Lung microvascular endothelial cell (primary cell): Measurements from ENCODE around the gene YY1. TPM values are rescaled to one million over a fixed set of nuclear protein-coding genes. Genes with fewer than 3 reads are reported as not detected.
"Not testable (repeated sequence)": the region's sequence is repeated elsewhere in the genome, so short reads cannot be mapped to it uniquely, and the experiment has no call there.

Source experiments
- DNase-seq, 2 donors: peaks; one replicate each; pipeline versions ENCODE4 v3.0.0 to v3.0.0-alpha.2; 2010; ENCODE audit warnings: low read depth in 2 of 2
- total RNA-seq: library from RNA; depleted of rRNA; stranded (reverse); fragments of >200 nt; gene quantifications from 2 replicates; pipeline ENCODE4 v1.2.1, GENCODE V29; 2014

YY1 gene
- total RNA-seq, 1 donor from 2014 or later: 39.3 TPM

DNA sequence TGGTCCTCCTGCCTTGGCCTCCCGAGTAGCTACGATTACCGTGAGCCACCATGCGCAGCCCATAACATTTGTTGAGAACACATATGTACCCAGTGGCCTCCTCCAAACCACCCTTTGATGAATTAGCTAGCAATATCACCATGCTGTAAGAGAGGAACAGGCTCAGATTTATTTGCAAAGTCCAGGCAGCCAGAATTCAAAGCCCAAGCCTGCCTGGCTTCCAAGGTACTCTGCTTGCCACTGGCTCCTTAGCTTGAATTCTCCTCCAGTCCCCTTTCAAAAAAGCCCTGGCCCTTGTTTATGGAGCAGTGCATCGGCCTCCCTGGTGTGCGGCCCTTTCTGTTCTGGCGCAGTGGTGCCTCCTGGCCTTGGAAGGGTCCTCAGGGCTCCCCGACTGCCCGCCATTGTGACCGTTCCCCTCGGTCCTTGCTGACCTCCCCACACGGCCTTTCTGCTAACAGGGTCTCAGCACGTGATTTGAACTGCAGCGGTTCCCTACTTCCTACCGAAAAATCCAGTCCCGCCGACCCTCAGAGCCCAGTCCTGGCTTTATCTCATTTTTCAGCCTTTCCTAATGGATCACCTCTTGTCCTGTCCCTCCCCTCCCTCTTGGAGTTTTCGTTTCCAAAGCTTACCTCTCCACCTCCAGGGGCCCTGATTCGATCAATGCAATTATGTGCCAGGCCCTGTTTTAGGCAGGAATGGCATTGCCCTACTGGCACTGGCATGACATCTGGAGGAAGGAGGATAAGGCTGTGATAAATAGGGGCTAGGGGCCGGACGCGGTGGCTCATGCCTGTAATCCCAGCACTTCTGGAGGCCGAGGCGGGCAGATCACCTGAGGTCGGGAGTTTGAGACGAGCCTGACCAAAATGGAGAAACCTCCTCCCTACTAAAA lies 45.3 kb downstream of the YY1 start:
- no peak for DNase-seq

GRCh38 chr14:100285021-100285912 lies 46.3 kb downstream of the YY1 start:
- peak; percentile 56 to 76 for DNase-seq

GRCh38 chr14:100285913-100286400 lies 47.0 kb downstream of the YY1 start:
- no peak for DNase-seq

DNA sequence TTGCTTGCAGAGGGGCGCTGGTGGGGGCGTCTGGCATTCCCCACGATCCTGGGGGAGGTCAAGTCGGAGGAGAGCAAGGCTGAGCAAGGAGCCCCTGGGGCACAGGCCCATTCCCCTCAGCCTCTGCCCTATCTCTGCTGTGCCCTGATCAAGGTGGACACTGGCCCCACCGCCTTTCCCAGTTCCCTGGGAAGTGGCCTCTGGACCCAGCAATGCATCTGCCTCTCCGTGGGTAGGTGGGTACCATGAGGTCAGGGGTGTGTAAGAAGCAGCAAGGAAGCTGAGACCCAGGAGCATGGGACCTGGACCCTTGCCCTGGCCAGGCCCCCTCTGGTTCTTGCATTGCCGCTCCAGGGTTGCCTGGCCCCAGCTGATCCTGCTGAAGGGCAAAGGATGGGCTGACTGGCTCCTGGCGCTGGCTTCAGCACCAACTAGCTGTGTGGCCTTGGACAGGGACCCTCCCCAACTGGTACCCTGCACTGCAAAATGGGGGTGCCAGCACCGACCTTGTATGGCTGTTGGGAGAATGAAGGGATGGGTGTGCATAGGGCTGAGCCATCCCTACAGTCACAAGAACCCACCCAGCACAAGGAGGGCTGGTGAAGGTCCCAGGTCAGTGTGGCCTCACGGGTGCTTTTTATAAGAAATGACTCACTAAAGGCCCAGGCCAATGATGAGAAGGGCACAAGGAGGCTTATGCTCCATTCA lies 47.7 kb downstream of the YY1 start:
- no peak for DNase-seq

DNA sequence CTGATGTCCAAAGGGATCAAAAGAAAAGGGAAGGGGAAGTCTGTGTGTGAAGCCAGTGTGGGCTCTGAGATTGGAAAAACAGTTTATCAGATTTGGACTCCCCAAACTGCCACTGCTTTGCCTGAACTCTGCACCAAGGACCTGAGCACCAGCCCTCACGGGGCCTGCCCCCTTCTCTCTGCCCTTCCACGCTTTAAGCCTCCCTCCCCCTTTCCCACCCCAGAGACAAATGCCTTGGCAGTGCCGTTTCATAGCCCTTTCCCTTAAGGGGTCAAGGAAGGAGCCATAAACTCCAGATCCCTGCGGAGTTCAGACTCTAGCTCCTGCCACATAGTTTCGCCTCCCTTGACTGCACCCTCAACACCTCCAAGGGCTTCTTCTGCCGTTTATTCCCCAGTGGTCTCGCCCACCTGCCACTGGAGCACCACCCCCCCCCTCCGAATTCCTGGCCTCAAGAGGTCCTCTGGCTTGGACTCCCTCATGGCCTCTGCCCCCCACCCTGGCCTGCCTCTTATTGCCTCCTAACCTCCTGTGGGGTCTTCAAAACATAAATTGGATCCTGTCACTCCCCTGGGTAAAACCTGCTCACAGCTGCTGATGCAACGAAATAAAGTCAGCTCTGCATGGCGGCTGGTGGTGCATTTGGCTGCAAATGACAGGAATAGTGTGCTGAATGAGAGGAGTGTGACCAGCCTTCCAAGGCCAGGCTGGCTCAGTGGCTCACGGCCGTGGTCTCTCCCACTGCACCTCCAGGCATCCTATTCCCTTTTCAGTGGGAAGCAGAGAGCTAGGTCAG lies 48.5 kb downstream of the YY1 start:
- DNase-seq: no peak

- DNase-seq: not testable (repeated sequence)
Observed at GRCh38 chr14:100287998-100288295, 49.0 kb downstream of the YY1 start.

GRCh38 chr14:100288382-100289185 lies 49.6 kb downstream of the YY1 start:
- no peak for DNase-seq

GRCh38 chr14:100289916-100290606 lies 51.1 kb downstream of the YY1 start:
- DNase-seq: no peak

- no peak for DNase-seq
Observed at GRCh38 chr14:100290607-100291304, 51.8 kb downstream of the YY1 start.

GRCh38 chr14:100291305-100292075 lies 52.5 kb downstream of the YY1 start:
- DNase-seq: no peak

- DNase-seq: no peak
Observed at GRCh38 chr14:100292301-100292775, 53.4 kb downstream of the YY1 start.

DNA sequence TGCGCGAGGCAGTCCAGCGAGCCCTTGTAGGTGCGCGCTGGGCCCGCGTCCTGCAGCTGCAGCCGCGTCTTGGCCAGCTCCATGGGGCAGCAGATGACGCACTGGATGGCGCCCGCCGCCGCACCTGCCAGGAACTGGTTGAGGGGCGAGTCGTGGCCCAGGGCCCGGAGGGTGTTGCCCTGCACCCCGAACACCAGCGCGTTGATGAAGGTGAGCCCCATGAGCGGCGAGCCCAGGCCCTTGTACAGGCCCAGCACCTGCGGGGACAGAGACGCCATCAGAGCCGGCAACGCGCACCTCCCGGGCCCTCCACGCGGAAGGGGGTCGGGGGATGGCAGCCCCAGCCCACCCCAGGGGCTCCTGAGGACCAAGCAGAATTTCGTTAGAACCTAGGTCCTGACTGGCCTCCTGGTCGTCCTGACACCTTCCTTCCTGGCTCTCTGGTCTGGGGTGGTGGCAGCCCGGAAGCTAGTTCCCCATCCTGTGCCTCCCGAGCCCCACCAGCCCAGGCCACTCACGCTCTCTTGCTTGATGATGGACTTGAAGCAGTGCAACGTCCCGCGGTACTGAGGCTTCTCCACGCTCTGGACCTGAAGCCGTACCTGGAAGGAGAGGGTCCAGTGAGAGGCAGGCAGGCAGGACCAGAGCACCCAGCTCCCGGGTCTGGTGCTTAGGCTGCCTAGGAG lies 54.0 kb downstream of the YY1 start:
- DNase-seq: no peak

DNA sequence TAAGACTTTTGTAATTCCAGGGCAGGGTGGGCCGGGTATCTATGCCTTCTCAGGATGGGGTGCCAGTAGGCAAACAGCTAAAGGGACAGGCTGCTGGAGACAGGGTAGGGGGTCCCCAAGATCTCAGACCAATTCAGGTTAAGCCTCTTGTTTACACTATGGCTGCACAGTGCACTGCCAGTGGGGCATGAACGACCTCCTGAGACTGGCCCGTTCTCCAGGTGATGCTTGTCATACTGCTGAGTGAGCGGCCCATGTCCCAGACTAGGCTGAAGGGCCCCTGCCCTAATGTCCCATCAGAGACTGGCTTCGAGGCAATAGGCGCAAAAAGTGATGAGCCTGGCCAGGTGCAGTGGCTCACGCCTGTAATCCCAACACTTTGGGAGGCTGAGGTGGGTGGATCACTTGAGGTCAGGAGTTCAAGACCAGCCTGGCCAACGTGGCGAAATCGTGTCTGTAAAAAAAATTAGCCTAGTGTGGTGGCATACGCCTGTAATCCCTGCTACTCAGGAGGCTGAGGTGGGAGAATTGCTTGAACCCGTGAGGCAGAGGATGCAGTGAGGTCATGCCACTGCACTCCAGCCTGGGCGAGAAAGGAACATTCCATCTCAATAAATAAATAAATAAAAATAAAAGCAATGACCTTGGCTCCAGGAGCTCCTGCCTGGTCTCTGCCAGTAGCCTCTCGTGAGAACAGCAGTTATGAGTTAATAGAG lies 54.7 kb downstream of the YY1 start:
- no peak for DNase-seq

DNA sequence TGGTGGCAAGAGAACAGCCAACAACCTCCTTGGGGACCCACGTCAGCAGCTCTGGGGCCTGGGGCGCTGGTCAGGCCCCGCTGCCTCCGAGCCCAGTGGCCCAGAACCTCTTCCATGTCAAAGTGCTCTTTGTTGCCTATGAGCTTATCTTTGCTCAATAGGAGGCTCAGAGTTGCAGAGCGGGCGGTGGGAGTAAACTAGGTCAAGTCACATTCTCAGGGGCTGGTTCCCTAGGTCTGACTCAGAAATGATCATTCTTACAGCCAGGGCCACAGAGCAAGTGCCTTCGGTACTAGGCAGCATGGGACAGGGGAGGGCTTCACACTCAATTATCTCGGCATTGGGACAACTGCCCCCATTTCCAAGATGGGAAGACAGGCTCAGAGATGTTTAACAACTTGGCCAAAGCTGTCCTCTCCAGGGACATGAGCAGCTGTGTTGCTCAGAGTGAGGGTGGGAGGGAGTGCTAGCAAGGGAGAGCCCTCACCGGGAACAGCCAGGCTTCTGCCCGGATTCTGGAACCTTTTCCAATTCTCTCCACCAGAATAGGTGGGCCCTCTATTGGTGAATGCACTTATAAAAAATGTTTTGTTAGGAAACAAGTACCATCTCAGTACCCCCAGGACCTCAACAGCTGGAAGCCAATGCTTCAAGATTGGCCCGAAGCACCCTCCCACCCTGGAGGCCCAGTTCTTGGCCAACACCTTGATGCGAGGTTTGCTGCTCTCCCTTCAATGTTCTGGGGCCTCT lies 55.4 kb downstream of the YY1 start:
- no peak for DNase-seq

- DNase-seq: no peak
Observed at GRCh38 chr14:100294963-100295330, 56.0 kb downstream of the YY1 start.
